HAP-1 (cell line): ENCODE measurements around the gene IRAG1.

Source experiments
- DNase-seq, 2 experiments: peaks; one replicate each; pipeline ENCODE4 v3.0.0-alpha.2; 2016 to 2020; ENCODE audit warnings: low spot score in 2 of 2
- H3K27me3 ChIP-seq: fragments of 250-450 bp; sonication (Bioruptor Pico); 2 replicates; pipeline ENCODE4 v1.5.1; 2020; ENCODE audit warnings: low read depth, mild to moderate bottlenecking, moderate library complexity
- H3K36me3 ChIP-seq: fragments of 250-450 bp; sonication (Bioruptor Pico); replicated peaks from 2 replicates; pipeline ENCODE4 v1.5.1; 2020; ENCODE audit warnings: mild to moderate bottlenecking
- H3K4me1 ChIP-seq: fragments of 250-450 bp; sonication (Bioruptor Pico); 2 replicates; pipeline ENCODE4 v1.5.1; 2020; ENCODE audit warnings: mild to moderate bottlenecking
- H3K4me3 ChIP-seq: fragments of 250-450 bp; sonication (Bioruptor Pico); 2 replicates; pipeline ENCODE4 v1.5.1; 2020; ENCODE audit warnings: mild to moderate bottlenecking, moderate library complexity
- H3K9me3 ChIP-seq: fragments of 250-450 bp; sonication (Bioruptor Pico); 2 replicates; pipeline ENCODE4 v1.5.1; 2020; ENCODE audit warnings: mild to moderate bottlenecking, moderate library complexity
- in situ Hi-C: fragments of 300-500 bp; cut with MboI; formaldehyde crosslinking; loops from 3 replicates; pipeline ENCODE4 v1.14.3; 2020; ENCODE audit warnings: low sequenced_read_pairs, inconsistent platforms, mixed read lengths

IRAG1 gene

GRCh38 chr11:10720881-10721376 lies 27.4 kb upstream of the IRAG1 start:
- Histone ChIP-seq H3K4me1 (no peaks in the 10 kb centered on the region), H3K9me3 (no peaks in the 10 kb centered on the region), H3K27me3 (no peaks in the 10 kb centered on the region), H3K36me3 (no peaks in the 10 kb centered on the region), H3K4me3 (no peak overlapping the region)
- in situ Hi-C loops, result no loop called here
- no peak for DNase-seq

DNA sequence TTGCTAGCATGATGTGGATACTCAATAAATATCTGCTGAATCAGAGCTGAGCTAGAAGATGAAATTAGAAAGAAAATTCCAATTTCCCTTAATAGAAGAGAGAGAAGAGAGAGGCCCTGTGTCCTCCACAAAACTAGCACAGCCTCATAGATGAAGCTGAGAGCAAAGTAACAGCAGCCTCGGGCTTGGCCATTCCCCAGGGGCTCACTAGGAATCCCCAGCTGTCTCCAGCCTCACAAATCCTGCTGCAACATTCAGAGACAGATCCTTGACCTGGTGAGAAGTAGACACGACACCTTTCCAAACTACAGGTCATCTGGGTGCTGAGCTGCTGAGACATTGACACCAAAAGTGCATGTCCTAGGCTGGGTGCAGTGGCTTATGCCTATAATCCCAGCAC lies 26.1 kb upstream of the IRAG1 start:
- Histone ChIP-seq H3K4me1 (no peaks in the 10 kb centered on the region), H3K9me3 (no peaks in the 10 kb centered on the region), H3K27me3 (no peaks in the 10 kb centered on the region), H3K4me3 (no peak overlapping the region), H3K36me3 (no peaks in the 10 kb centered on the region)
- DNase-seq, result no peak
- in situ Hi-C loops, result no loop called here

DNA sequence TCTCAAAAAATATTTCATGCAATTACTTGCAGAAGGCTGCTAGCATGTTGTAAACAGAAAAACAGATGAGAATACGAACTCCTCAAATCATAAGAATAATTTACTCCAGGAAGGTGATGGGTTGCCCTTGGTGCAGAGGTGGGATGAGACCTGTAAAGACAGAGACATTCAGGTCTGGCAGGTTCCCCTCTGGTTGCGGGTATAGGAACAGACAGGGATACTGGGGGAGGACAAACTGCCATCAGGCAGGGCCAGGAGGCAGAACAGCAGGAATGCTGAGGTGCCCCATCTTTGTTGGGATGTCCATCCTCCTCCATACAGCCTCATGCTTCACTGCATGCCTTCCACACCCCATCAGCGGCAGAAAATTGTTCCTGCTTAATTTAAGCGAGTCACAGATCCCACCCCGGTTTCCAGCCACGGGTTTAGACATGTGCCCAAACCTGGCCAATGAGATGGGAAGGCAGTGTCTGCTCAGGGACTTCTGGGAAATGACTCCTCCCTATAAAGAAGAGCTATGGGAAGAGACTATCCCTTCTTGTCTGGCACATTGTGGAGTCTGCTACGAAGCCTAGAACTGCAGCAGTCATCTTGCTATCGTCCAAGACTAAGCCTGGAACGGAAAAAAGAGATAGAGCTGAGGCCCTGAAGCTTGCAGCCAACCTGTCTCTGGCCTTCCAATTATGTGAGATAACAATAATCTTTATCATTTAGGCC lies 23.1 kb upstream of the IRAG1 start:
- in situ Hi-C loops, result no loop called here
- no peak for DNase-seq

GRCh38 chr11:10716122-10716521 lies 22.6 kb upstream of the IRAG1 start:
- Histone ChIP-seq H3K4me1 (no peaks in the 10 kb centered on the region), H3K27me3 (no peaks in the 10 kb centered on the region), H3K36me3 (no peaks in the 10 kb centered on the region), H3K4me3 (no peak overlapping the region), H3K9me3 (no peaks in the 10 kb centered on the region)
- in situ Hi-C loops, result no loop called here
- DNase-seq, result no peak

More for the DNA sequence above, 23.1 kb upstream of the IRAG1 start:
- Histone ChIP-seq H3K27me3 (no peaks in the 10 kb centered on the region), H3K9me3 (no peaks in the 10 kb centered on the region), H3K4me1 (no peaks in the 10 kb centered on the region), H3K36me3 (no peaks in the 10 kb centered on the region), H3K4me3 (no peak overlapping the region)

- in situ Hi-C loops, result no loop called here
These were observed 22.0 kb upstream of the IRAG1 start for GRCh38 chr11:10715571-10715970.

GRCh38 chr11:10709299-10710086 lies 15.9 kb upstream of the IRAG1 start:
- Histone ChIP-seq H3K4me1 (no peaks in the 10 kb centered on the region), H3K4me3 (no peak overlapping the region), H3K9me3 (no peaks in the 10 kb centered on the region), H3K36me3 (no peaks in the 10 kb centered on the region), H3K27me3 (peaks cover 2% of the 10 kb centered on the region)
- in situ Hi-C loops, result no loop called here
- no peak for DNase-seq

More at GRCh38 chr11:10715571-10715970, 22.0 kb upstream of the IRAG1 start:
- Histone ChIP-seq H3K4me1 (no peaks in the 10 kb centered on the region), H3K27me3 (no peaks in the 10 kb centered on the region), H3K36me3 (no peaks in the 10 kb centered on the region), H3K9me3 (no peaks in the 10 kb centered on the region), H3K4me3 (no peak overlapping the region)
- no peak for DNase-seq

GRCh38 chr11:10708131-10708530 lies 14.6 kb upstream of the IRAG1 start:
- Histone ChIP-seq H3K36me3 (no peaks in the 10 kb centered on the region), H3K4me1 (no peaks in the 10 kb centered on the region), H3K4me3 (no peak overlapping the region), H3K27me3 (peaks cover 2% of the 10 kb centered on the region), H3K9me3 (no peaks in the 10 kb centered on the region)
- DNase-seq, result no peak
- in situ Hi-C loops, result no loop called here

GRCh38 chr11:10701982-10702381 lies 8.4 kb upstream of the IRAG1 start:
- Histone ChIP-seq H3K4me1 (no peaks in the 10 kb centered on the region), H3K4me3 (no peak overlapping the region), H3K9me3 (peaks cover 4% of the 10 kb centered on the region; the same call in 1 of the 2 replicates), H3K27me3 (no peaks in the 10 kb centered on the region; the same call in 1 of the 2 replicates), H3K36me3 (no peaks in the 10 kb centered on the region)
- DNase-seq, result no peak
- in situ Hi-C loops, result no loop called here

GRCh38 chr11:10699072-10699471 lies 5.5 kb upstream of the IRAG1 start:
- DNase-seq, result no peak
- H3K4me1 ChIP-seq, result no peaks in the 10 kb centered on the region
- in situ Hi-C loops, result no loop called here

GRCh38 chr11:10697323-10697620 lies 3.7 kb upstream of the IRAG1 start:
- Histone ChIP-seq H3K4me1 (no peaks in the 10 kb centered on the region), H3K4me3 (no peak overlapping the region), H3K36me3 (no peaks in the 10 kb centered on the region), H3K27me3 (no peaks in the 10 kb centered on the region), H3K9me3 (peaks cover 4% of the 10 kb centered on the region; the same call in 1 of the 2 replicates)
- in situ Hi-C loops, result no loop called here
- no peak for DNase-seq

More at GRCh38 chr11:10699072-10699471, 5.5 kb upstream of the IRAG1 start:
- H3K4me3 ChIP-seq, result no peak overlapping the region
- no peaks in the 10 kb centered on the region for H3K36me3 ChIP-seq
- H3K9me3 ChIP-seq, result peaks cover 4% of the 10 kb centered on the region; the same call in 1 of the 2 replicates
- no peaks in the 10 kb centered on the region for H3K27me3 ChIP-seq

DNA sequence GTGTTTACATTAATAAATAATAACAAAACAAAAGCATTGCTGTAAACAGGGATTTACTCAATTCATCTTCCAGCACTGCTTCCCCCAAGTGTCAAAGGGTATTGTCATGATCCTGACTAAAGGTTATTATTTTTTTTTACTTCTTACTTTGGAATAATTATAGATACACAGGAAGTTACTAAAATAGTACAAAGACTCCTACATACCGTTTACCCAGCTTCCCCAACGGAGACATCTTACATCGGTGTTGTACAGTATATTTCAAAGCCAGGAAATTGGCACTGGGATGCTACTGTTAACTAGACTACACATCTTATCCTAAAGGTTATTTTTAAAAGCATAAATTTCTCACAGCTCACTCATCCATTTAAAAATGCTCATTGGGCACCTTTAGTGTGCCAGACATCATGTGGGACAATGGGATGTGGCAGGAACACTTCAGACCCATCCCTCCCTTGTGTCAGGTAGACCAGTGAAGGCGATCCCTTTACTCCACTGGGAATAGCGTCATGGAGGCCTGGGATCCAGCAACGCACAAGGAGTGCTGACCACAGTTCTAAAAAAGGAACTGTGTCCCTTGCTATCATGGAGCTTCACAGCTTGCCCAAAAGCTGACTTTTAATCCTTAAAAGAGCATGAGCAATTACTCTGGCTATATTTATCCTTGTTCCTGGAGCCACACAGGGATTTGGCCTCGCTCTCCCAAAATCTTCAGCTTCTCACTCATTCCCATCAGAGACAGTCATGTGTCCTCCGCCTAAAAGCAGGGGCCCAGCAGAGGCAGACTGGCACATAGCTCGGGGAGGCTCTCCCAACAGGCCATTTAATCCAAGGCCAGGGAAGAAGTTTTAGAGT lies 3.1 kb upstream of the IRAG1 start:
- no peak for DNase-seq
- Histone ChIP-seq H3K4me3 (no peak overlapping the region), H3K27me3 (no peaks in the 10 kb centered on the region), H3K36me3 (no peaks in the 10 kb centered on the region), H3K4me1 (no peaks in the 10 kb centered on the region), H3K9me3 (peaks cover 4% of the 10 kb centered on the region; the same call in 1 of the 2 replicates)
- in situ Hi-C loops, result no loop called here

DNA sequence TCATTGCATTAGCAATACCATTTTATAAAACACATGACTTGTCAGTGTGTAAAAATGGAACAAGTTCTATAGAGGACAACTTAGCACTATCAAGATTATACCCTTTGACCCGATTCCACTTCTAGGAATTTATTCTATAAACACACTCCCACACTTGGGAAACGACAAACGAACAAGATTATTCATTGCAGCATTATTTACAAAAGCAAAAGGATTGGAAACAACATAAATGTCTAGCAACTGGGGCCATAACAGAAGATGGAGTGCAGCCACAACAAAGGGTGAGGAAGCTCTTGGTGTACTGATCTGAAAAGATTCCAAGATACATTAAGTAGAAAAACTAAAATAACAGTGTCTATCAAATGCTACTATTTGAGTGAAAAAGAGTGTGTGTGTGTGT lies 2.3 kb upstream of the IRAG1 start:
- in situ Hi-C loops, result no loop called here
- Histone ChIP-seq H3K9me3 (peaks cover 4% of the 10 kb centered on the region; the same call in 1 of the 2 replicates), H3K27me3 (no peaks in the 10 kb centered on the region), H3K36me3 (no peaks in the 10 kb centered on the region), H3K4me3 (no peak overlapping the region), H3K4me1 (no peaks in the 10 kb centered on the region)
- DNase-seq, result no peak

DNA sequence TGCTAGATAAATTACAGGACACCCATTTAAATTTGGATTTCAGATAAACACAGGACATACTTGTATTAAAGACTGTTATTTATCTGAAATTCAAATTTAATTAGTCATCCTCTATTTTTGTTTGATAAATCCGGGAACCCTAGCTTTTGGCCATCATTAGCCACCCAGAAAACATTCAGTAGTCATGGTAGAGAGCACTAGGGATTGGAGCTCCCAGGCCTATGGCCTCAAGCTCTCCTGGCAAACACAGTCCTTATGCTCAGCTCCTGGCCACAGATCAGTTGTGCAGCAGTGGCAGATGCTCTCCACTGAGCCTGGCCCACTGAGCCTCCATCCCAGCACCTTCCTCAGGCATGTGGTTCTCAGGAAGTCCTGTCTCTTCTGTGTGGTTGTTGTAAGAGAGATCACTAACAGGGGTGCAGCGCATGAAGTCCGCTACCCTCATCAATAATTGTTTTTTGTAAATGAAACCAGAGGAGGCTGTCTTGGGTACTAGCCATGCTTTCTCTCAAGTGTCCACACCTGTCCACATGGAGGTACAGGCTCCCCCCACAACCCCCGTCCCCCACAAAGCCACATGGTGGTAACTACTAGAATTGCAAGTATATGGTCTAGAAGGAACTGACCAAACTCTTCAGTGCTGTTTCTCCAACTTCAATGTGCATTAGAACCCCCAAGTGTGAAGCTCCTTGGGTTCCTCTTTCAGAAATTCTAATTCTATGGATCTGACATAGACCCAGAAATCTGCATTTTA lies 1.1 kb upstream of the IRAG1 start:
- in situ Hi-C loops, result no loop called here
- H3K27me3 ChIP-seq, result no peaks in the 10 kb centered on the region
- H3K36me3 ChIP-seq, result no peaks in the 10 kb centered on the region
- H3K9me3 ChIP-seq, result peaks cover 4% of the 10 kb centered on the region; the same call in 1 of the 2 replicates
- H3K4me3 ChIP-seq, result no peak overlapping the region
- no peak for DNase-seq
- H3K4me1 ChIP-seq, result no peaks in the 10 kb centered on the region
